GM12865 (cell line): ENCODE data around the gene WNK4.
"Not testable (repeated sequence)": the region's sequence is repeated elsewhere in the genome, so short reads cannot be mapped to it uniquely, and the experiment has no call there.

Experiments used
- DNase-seq: peaks from one replicate; pipeline ENCODE4 v3.0.0; 2010; ENCODE audit warnings: low read depth
- H3K4me3 ChIP-seq: 2 replicates; pipeline ENCODE4 v1.5.1; 2011; ENCODE audit warnings: mild to moderate bottlenecking, low read depth, low read length, control low read depth
- CTCF ChIP-seq: IDR thresholded peaks from 2 replicates; pipeline ENCODE4 v1.5.1; 2011; ENCODE audit warnings: low read length, control low read depth, low read depth, inconsistent platforms; ENCODE audit not compliant: insufficient read depth; ENCODE audit errors: missing control alignments

Gene WNK4

GRCh38 chr17:42779936-42780850 is at the start of gene WNK4:
WNK4 (plus strand) TSS chr17:42780610; CDS start chr17:42780699, 89 bp downstream.
- no peak within 1 kb of the TSS for H3K4me3 ChIP-seq

GRCh38 chr17:42740699-42741098 is 39.7 kb upstream of the WNK4 start:
- no peak for DNase-seq
- no peak overlapping the region for H3K4me3 ChIP-seq
- TF ChIP-seq CTCF, result no peak

More at GRCh38 chr17:42779936-42780850, at the start of gene WNK4:
- no peak for DNase-seq
- no peak for TF ChIP-seq CTCF

- not testable (repeated sequence) for H3K4me3 ChIP-seq, DNase-seq
These were observed 37.5 kb upstream of the WNK4 start for GRCh38 chr17:42742916-42743315.

GRCh38 chr17:42743595-42744282 is 36.7 kb upstream of the WNK4 start:
- peak; percentile 2 for TF ChIP-seq CTCF
- DNase-seq, result no peak
- H3K4me3 ChIP-seq, result peak overlapping the region; percentile 77

GRCh38 chr17:42744283-42744805 is 36.1 kb upstream of the WNK4 start:
- no peak for TF ChIP-seq CTCF
- peak overlapping the region; percentile 77 for H3K4me3 ChIP-seq
- peak; percentile 78 for DNase-seq

GRCh38 chr17:42744806-42745617 is 35.4 kb upstream of the WNK4 start, which contains the start of gene EZH1:
EZH1 (minus strand) TSS chr17:42745040; CDS start chr17:42728941, 16,099 bp downstream.
- peak within 1 kb of the TSS; percentile 77 for H3K4me3 ChIP-seq
- DNase-seq, result peak; percentile 96
- TF ChIP-seq CTCF, result no peak
